ENCODE results near the gene HDAC10.

HDAC10 gene

GRCh38 chr22:50229370-50229769, 21.7 kb downstream of the HDAC10 start:
- H3K9me3 ChIP-seq (ENCODE audit: control insufficient read depth, insufficient read depth, low read length): no peaks in the 10 kb centered on the region
- no peaks in the 10 kb centered on the region for H3K4me1 ChIP-seq (ENCODE audit: insufficient read depth, low read length)
- no peaks in the 10 kb centered on the region for H3K36me3 ChIP-seq (ENCODE audit: insufficient read depth, low read length)
- no peak overlapping the region for H3K9ac ChIP-seq (ENCODE audit: low read depth, low read length)

GRCh38 chr22:50228366-50228765, 22.7 kb downstream of the HDAC10 start:
- peaks cover 4% of the 10 kb centered on the region; the same call in 1 of the 2 replicates for H3K36me3 ChIP-seq (ENCODE audit: insufficient read depth, low read length)
- no peak overlapping the region for H3K9ac ChIP-seq (ENCODE audit: low read depth, low read length)

GRCh38 chr22:50227579-50228215, 23.4 kb downstream of the HDAC10 start:
- Histone ChIP-seq H3K9ac (ENCODE audit: low read depth, low read length) (no peak overlapping the region), H3K36me3 (ENCODE audit: insufficient read depth, low read length) (peaks cover 4% of the 10 kb centered on the region; the same call in 1 of the 2 replicates), H3K9me3 (ENCODE audit: control insufficient read depth, insufficient read depth, low read length) (no peaks in the 10 kb centered on the region), H3K4me1 (ENCODE audit: insufficient read depth, low read length) (no peaks in the 10 kb centered on the region)

More at GRCh38 chr22:50228366-50228765, 22.7 kb downstream of the HDAC10 start:
- Histone ChIP-seq H3K4me1 (ENCODE audit: insufficient read depth, low read length) (no peaks in the 10 kb centered on the region), H3K9me3 (ENCODE audit: control insufficient read depth, insufficient read depth, low read length) (no peaks in the 10 kb centered on the region)

DNA sequence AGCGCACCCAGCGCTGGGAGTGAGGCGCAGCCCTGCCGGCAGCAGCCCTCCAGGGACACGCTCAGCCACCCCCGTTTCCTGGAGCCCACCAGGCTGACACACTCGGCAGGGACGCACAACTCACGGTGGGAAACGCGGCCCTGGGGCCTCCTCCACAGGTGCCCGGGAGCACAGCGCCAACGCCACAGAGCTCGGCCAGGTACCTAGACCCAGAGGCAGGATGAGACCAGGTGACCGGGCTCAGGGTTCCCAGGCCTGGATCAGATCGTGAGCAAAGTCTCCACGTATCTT, 24.2 kb downstream of the HDAC10 start:
- no peaks in the 10 kb centered on the region for H3K9me3 ChIP-seq (ENCODE audit: control insufficient read depth, insufficient read depth, low read length)
- peaks cover 10% of the 10 kb centered on the region for H3K36me3 ChIP-seq (ENCODE audit: insufficient read depth, low read length)
- no peak overlapping the region for H3K9ac ChIP-seq (ENCODE audit: low read depth, low read length)
- H3K4me1 ChIP-seq (ENCODE audit: insufficient read depth, low read length): no peaks in the 10 kb centered on the region

GRCh38 chr22:50226063-50226874, 24.8 kb downstream of the HDAC10 start:
- Histone ChIP-seq H3K9ac (ENCODE audit: low read depth, low read length) (no peak overlapping the region), H3K4me1 (ENCODE audit: insufficient read depth, low read length) (no peaks in the 10 kb centered on the region), H3K36me3 (ENCODE audit: insufficient read depth, low read length) (peaks cover 10% of the 10 kb centered on the region), H3K9me3 (ENCODE audit: control insufficient read depth, insufficient read depth, low read length) (no peaks in the 10 kb centered on the region)

- H3K9ac ChIP-seq (ENCODE audit: low read depth, low read length): no peak overlapping the region
- H3K9me3 ChIP-seq (ENCODE audit: control insufficient read depth, insufficient read depth, low read length): no peaks in the 10 kb centered on the region
- peaks cover 11% of the 10 kb centered on the region for H3K36me3 ChIP-seq (ENCODE audit: insufficient read depth, low read length)
- no peaks in the 10 kb centered on the region for H3K4me1 ChIP-seq (ENCODE audit: insufficient read depth, low read length)
These were observed 25.7 kb downstream of the HDAC10 start for GRCh38 chr22:50225200-50225969.

DNA sequence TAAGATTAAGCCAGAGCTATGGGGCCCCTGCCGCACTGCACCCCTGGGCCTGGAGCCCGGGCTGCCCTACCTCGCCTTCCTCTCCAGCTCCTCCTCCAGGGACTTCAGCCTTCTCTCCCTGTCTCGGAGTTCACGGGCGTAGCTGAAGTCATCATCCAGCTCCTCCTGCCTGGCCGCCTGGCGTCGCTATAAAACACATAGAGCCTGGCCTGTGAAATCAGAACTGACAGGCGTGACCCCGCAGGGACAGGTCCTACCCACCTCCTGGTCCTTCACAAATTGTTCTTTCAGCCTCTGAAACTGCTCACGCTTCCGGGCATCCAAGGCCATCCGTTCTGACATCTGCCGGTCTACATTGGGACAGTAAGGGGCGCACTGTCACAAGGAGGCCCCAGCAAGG, 27.0 kb downstream of the HDAC10 start:
- Histone ChIP-seq H3K36me3 (ENCODE audit: insufficient read depth, low read length) (peaks cover 13% of the 10 kb centered on the region), H3K9ac (ENCODE audit: low read depth, low read length) (no peak overlapping the region), H3K4me1 (ENCODE audit: insufficient read depth, low read length) (no peaks in the 10 kb centered on the region), H3K9me3 (ENCODE audit: control insufficient read depth, insufficient read depth, low read length) (no peaks in the 10 kb centered on the region)

- H3K9me3 ChIP-seq (ENCODE audit: control insufficient read depth, insufficient read depth, low read length): no peaks in the 10 kb centered on the region
- H3K36me3 ChIP-seq (ENCODE audit: insufficient read depth, low read length): peaks cover 13% of the 10 kb centered on the region
- no peak overlapping the region for H3K9ac ChIP-seq (ENCODE audit: low read depth, low read length)
- no peaks in the 10 kb centered on the region for H3K4me1 ChIP-seq (ENCODE audit: insufficient read depth, low read length)
These were observed 28.6 kb downstream of the HDAC10 start for GRCh38 chr22:50222508-50222907.

DNA sequence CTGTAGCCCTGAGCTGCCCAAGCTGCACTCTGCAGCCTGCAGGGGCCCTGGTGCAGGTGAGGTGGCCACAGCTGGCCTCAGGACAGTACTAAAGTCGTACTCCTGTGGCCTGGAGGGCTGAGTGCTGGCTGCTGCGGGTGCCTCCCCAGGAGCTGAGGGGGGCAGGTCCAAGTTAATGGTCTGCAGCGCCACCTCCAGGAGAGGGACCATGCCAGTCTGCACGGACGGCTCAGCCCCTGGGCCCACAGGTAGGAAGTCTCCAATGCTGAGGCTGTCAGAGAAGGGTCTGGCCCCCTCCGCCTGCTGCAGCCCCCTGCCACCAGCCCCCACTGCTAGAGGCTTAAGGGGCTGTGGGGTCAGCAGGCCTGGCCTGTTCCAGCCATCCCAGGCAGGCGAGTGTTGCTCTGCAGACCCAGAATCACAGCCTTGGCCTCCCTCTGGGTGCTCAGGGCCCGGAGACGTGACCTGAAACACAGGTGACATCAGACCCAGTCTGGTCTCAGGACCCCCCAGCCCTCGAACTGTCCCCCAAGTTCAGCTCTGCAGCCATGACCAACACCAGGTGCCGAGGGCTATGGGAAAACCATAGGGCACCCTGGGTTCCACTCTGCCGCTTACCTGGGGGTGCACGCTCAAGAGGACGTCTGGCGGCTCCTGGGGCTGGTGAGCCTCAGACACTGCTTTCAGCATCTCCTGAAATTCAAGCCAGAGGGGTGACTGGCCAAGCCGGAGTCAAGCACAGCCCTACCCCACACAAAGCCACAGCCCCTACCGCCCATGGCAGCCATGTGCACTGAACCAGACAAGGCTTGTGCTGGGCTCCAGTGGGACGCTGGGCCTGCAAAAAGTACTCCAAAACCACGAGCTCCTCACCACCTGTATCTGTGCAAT, 29.4 kb downstream of the HDAC10 start:
- Histone ChIP-seq H3K9me3 (ENCODE audit: control insufficient read depth, insufficient read depth, low read length) (no peaks in the 10 kb centered on the region), H3K9ac (ENCODE audit: low read depth, low read length) (no peak overlapping the region), H3K4me1 (ENCODE audit: insufficient read depth, low read length) (no peaks in the 10 kb centered on the region), H3K36me3 (ENCODE audit: insufficient read depth, low read length) (peaks cover 13% of the 10 kb centered on the region)

GRCh38 chr22:50220603-50221409, 30.3 kb downstream of the HDAC10 start:
- no peak overlapping the region for H3K9ac ChIP-seq (ENCODE audit: low read depth, low read length)
- no peaks in the 10 kb centered on the region for H3K9me3 ChIP-seq (ENCODE audit: control insufficient read depth, insufficient read depth, low read length)
- H3K36me3 ChIP-seq (ENCODE audit: insufficient read depth, low read length): peaks cover 13% of the 10 kb centered on the region
- H3K4me1 ChIP-seq (ENCODE audit: insufficient read depth, low read length): no peaks in the 10 kb centered on the region

GRCh38 chr22:50219800-50220602, 31.1 kb downstream of the HDAC10 start:
- Histone ChIP-seq H3K9me3 (ENCODE audit: control insufficient read depth, insufficient read depth, low read length) (no peaks in the 10 kb centered on the region), H3K36me3 (ENCODE audit: insufficient read depth, low read length) (peaks cover 13% of the 10 kb centered on the region), H3K9ac (ENCODE audit: low read depth, low read length) (no peak overlapping the region), H3K4me1 (ENCODE audit: insufficient read depth, low read length) (no peaks in the 10 kb centered on the region)

GRCh38 chr22:50218996-50219727, 31.9 kb downstream of the HDAC10 start:
- no peak overlapping the region for H3K9ac ChIP-seq (ENCODE audit: low read depth, low read length)
- no peaks in the 10 kb centered on the region for H3K9me3 ChIP-seq (ENCODE audit: control insufficient read depth, insufficient read depth, low read length)
- H3K36me3 ChIP-seq (ENCODE audit: insufficient read depth, low read length): peaks cover 13% of the 10 kb centered on the region
- H3K4me1 ChIP-seq (ENCODE audit: insufficient read depth, low read length): no peaks in the 10 kb centered on the region

Data from ES-I3 (cell line).